Caco-2 (cell line): ENCODE results near the gene BEX2. TPM values are rescaled to one million over a fixed set of nuclear protein-coding genes. Genes with fewer than 3 reads are reported as not detected.
"Not testable (repeated sequence)": the region's sequence is repeated elsewhere in the genome, so short reads cannot be mapped to it uniquely, and the experiment has no call there.

Source experiments
- BruUV-seq: library from RNA; stranded (reverse); fragments of 400-500 nt; replicated peaks from 2 replicates; lab custom pipeline; 2021; lab: Mats Ljungman, UMichigan
- CTCF ChIA-PET: fragments of 300-600 bp; sonication (Branson Sonifier 250); formaldehyde crosslinking; loops from one replicate; lab custom pipeline; 2022; ENCODE audit warnings: antibody characterized with exemption; lab: Charles Lee
- POLR2A ChIA-PET: fragments of 300-600 bp; sonication (Branson Sonifier 250); formaldehyde crosslinking; loops from one replicate; lab custom pipeline; 2022; ENCODE audit warnings: antibody characterized with exemption; lab: Charles Lee
- DNase-seq, 2 experiments: peaks; one replicate each; pipeline versions ENCODE4 v3.0.0 to v3.0.0-alpha.2; 2020 to 2022
- H3K27me3 ChIP-seq: replicated peaks from 2 replicates; pipeline ENCODE4 v1.6.0; 2011; ENCODE audit warnings: low read length; ENCODE audit not compliant: control insufficient read depth, insufficient read depth
- H3K36me3 ChIP-seq: 2 replicates; pipeline ENCODE4 v1.5.1; 2011; ENCODE audit warnings: low read length; ENCODE audit not compliant: control insufficient read depth, insufficient read depth
- H3K4me1 ChIP-seq: fragments of 250-450 bp; sonication (Bioruptor Pico); 2 replicates; pipeline ENCODE4 v1.5.1; 2020; ENCODE audit warnings: mild to moderate bottlenecking
- H3K4me3 ChIP-seq: 2 replicates; pipeline ENCODE4 v1.5.1; 2011; ENCODE audit warnings: low read depth, mild to moderate bottlenecking, control low read depth, low read length
- H3K9me3 ChIP-seq: fragments of 250-450 bp; sonication (Bioruptor Pico); 2 replicates; pipeline ENCODE4 v1.5.1; 2020; ENCODE audit warnings: mild to moderate bottlenecking, moderate library complexity
- H3K27ac Mint-ChIP-seq: one replicate; pipeline ENCODE4 v1.8.0; 2022; ENCODE audit warnings: mixed read lengths; ENCODE audit not compliant: unreplicated experiment
- H3K27me3 Mint-ChIP-seq: one replicate; pipeline ENCODE4 v1.8.0; 2022; ENCODE audit warnings: mixed read lengths; ENCODE audit not compliant: insufficient read depth, unreplicated experiment
- H3K36me3 Mint-ChIP-seq: one replicate; pipeline ENCODE4 v1.8.0; 2022; ENCODE audit warnings: mild to moderate bottlenecking, mixed read lengths; ENCODE audit not compliant: insufficient read depth, unreplicated experiment
- H3K4me1 Mint-ChIP-seq: one replicate; pipeline ENCODE4 v1.8.0; 2022; ENCODE audit warnings: low read depth, mixed read lengths; ENCODE audit not compliant: unreplicated experiment
- H3K4me3 Mint-ChIP-seq: one replicate; pipeline ENCODE4 v1.8.0; 2022; ENCODE audit warnings: mild to moderate bottlenecking, moderate library complexity, mixed read lengths; ENCODE audit not compliant: unreplicated experiment
- H3K9me3 Mint-ChIP-seq: one replicate; pipeline ENCODE4 v1.8.0; 2022; ENCODE audit warnings: mixed read lengths; ENCODE audit not compliant: unreplicated experiment
- intact Hi-C: fragments of 100-400 bp; cut with micrococcal nuclease; formaldehyde crosslinking; loops from one replicate; pipeline ENCODE4 v1.10.0; 2022; ENCODE audit not compliant: unreplicated experiment
- total RNA-seq: library from RNA; stranded (reverse); gene quantifications from 2 replicates; pipeline ENCODE4 v1.2.3, GENCODE V29; 2022
- TF ChIP-seq, protein P1 (sequence below), 2 experiments: fragments of 200-600 bp in 1 of 2; IDR thresholded peaks; 1 replicate in 1 of 2; 2 replicates in 1 of 2; pipeline versions ENCODE4 v1.5.1 to v1.8.0; 2011 to 2022; ENCODE audit warnings: antibody characterized with exemption in 1 of 2, control low read depth in 1 of 2, inconsistent platforms in 1 of 2, low read depth in 1 of 2, low read length in 1 of 2, mild to moderate bottlenecking in 1 of 2, moderate library complexity in 1 of 2; ENCODE audit not compliant: insufficient read depth in 1 of 2, severe bottlenecking in 1 of 2, unreplicated experiment in 1 of 2

The BEX2 gene
- total RNA-seq, 1 experiment from 2014 or later = 24.5 TPM

DNA sequence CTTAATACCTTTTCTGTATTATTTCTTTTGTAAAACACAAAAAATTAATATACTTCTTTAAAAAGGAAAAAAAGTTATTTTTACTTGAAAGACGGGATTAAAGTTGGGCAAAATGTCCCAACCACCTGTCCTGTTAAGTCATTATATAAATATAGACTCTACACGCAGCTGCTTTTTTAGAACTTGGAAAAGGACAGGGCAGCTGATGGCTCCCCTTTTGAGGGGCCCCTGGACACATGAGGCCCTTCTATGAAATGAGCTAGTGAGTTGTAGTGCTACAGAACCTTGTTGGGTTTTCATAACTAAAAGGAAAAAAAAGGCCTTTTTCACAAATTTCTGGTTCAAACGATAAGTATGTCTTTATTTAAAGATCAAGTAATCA, 600 bp upstream of the BEX2 start:
- peaks cover 6% of the 10 kb centered on the region for H3K36me3 Mint-ChIP-seq
- Histone ChIP-seq H3K27me3 (no peaks in the 10 kb centered on the region), H3K36me3 (no peaks in the 10 kb centered on the region), H3K4me1 (no peaks in the 10 kb centered on the region), H3K4me3 (peak overlapping the region; percentile 57), H3K9me3 (no peaks in the 10 kb centered on the region)
- no peaks in the 10 kb centered on the region for H3K9me3 Mint-ChIP-seq
- no peaks in the 10 kb centered on the region for H3K4me1 Mint-ChIP-seq
- H3K27ac Mint-ChIP-seq = no peak overlapping the region
- POLR2A ChIA-PET = no interaction called here
- TF ChIP-seq, protein P1, sequence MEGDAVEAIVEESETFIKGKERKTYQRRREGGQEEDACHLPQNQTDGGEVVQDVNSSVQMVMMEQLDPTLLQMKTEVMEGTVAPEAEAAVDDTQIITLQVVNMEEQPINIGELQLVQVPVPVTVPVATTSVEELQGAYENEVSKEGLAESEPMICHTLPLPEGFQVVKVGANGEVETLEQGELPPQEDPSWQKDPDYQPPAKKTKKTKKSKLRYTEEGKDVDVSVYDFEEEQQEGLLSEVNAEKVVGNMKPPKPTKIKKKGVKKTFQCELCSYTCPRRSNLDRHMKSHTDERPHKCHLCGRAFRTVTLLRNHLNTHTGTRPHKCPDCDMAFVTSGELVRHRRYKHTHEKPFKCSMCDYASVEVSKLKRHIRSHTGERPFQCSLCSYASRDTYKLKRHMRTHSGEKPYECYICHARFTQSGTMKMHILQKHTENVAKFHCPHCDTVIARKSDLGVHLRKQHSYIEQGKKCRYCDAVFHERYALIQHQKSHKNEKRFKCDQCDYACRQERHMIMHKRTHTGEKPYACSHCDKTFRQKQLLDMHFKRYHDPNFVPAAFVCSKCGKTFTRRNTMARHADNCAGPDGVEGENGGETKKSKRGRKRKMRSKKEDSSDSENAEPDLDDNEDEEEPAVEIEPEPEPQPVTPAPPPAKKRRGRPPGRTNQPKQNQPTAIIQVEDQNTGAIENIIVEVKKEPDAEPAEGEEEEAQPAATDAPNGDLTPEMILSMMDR (IDR thresholded peaks at IDR 0.05; ENCODE audit: insufficient read depth in 1 of 2, low read depth in 1 of 2, low read length in 1 of 2, severe bottlenecking in 1 of 2, unreplicated experiment in 1 of 2) = no peak
- no peak for DNase-seq
- BruUV-seq = TSS peak; percentile 47
- no peaks in the 10 kb centered on the region for H3K27me3 Mint-ChIP-seq
- H3K4me3 Mint-ChIP-seq = peak overlapping the region; percentile 72
- CTCF ChIA-PET = no interaction called here
- intact Hi-C loops = no loop called here

DNA sequence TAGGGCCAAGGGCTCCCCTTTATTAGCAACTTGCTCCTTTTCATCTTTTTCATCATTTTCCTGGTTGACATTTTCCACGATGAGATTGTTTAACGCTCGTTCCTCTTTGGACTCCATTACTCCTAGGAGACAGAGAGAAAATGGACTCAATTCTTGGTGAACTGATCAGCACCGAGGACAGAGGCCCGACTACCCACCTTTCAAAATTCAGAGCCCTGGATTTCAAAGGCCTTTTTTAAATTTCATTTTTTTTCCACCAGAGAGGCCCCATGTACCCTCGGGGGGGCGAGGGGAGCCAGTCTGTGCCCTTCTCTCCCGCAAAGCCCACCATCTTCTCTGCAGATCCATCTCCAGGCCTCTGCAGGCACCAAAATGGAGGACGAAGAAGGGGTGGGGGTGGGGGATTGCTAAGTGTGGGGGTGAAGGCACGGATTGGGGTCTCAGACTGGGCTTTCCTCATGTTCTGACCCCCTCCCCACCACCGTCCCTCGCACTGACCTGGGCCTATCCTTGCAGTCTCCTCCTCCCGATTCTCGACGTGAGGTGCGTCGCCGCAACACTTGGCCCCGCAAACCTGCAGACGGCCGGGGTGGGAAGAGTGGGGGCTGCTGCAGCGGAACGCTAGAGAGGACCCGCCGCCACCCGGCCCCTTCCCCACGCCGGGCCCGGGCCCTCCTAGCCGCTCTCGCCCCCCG, 783 bp downstream of the BEX2 start:
- no TSS peak for BruUV-seq
- POLR2A ChIA-PET = no interaction called here

DNA sequence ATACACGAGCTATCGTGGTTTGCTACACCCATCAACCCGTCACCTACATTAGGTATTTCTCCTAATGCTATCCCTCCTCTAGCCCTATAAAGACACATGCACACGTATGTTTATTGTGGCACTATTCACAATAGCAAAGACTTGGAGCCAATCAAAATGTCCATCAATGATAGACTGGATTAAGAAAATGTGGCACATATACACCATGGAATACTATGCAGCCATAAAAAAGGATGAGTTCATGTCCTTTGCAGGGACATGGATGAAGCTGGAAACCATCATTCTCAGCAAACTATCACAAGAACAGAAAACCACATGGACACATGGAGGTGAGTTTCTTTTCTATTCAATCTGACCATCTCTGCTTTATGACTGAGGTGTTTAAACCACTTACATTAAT, 5.1 kb downstream of the BEX2 start:
- H3K27ac Mint-ChIP-seq, H3K9me3 Mint-ChIP-seq, H3K4me1 Mint-ChIP-seq, H3K9me3 ChIP-seq, DNase-seq, H3K4me3 Mint-ChIP-seq, H3K4me3 ChIP-seq, H3K27me3 ChIP-seq, H3K36me3 ChIP-seq, intact Hi-C loops, BruUV-seq, H3K36me3 Mint-ChIP-seq, H3K27me3 Mint-ChIP-seq, H3K4me1 ChIP-seq, CTCF ChIA-PET, POLR2A ChIA-PET: not testable (repeated sequence)

More for the DNA sequence above, 783 bp downstream of the BEX2 start:
- H3K27ac Mint-ChIP-seq = no peak overlapping the region
- H3K4me1 ChIP-seq = no peaks in the 10 kb centered on the region
- no peaks in the 10 kb centered on the region for H3K27me3 ChIP-seq
- TF ChIP-seq, protein P1 (IDR thresholded peaks at IDR 0.05; ENCODE audit: insufficient read depth in 1 of 2, low read depth in 1 of 2, low read length in 1 of 2, severe bottlenecking in 1 of 2, unreplicated experiment in 1 of 2) = no peak
- peaks cover 6% of the 10 kb centered on the region for H3K36me3 Mint-ChIP-seq
- DNase-seq = no peak
- CTCF ChIA-PET = no interaction called here
- H3K36me3 ChIP-seq = no peaks in the 10 kb centered on the region
- no peaks in the 10 kb centered on the region for H3K9me3 ChIP-seq
- intact Hi-C loops = no loop called here
- H3K9me3 Mint-ChIP-seq = no peaks in the 10 kb centered on the region
- no peaks in the 10 kb centered on the region for H3K27me3 Mint-ChIP-seq
- H3K4me1 Mint-ChIP-seq = no peaks in the 10 kb centered on the region
- peak overlapping the region; percentile 57 for H3K4me3 ChIP-seq
- H3K4me3 Mint-ChIP-seq = peak overlapping the region; percentile 22
